Chondrocyte (in vitro differentiated cells): ENCODE measurements around the gene ALDH3A1. TPM values are rescaled to one million over a fixed set of nuclear protein-coding genes. Genes with fewer than 3 reads are reported as not detected.

Experiments used
- DNase-seq: peaks from one replicate; pipeline ENCODE4 v3.0.0; 2021; ENCODE audit warnings: mixed read lengths, low spot score
- H3K27ac Mint-ChIP-seq: one replicate; pipeline ENCODE4 v1.8.0; 2021; ENCODE audit warnings: mild to moderate bottlenecking, moderate library complexity, mixed read lengths; ENCODE audit not compliant: unreplicated experiment
- H3K27me3 Mint-ChIP-seq: 2 replicates; pipeline ENCODE4 v1.8.0; 2021; ENCODE audit warnings: low read depth, mixed read lengths
- H3K36me3 Mint-ChIP-seq: 2 replicates; pipeline ENCODE4 v1.8.0; 2021; ENCODE audit warnings: low read depth, mixed read lengths
- H3K4me1 Mint-ChIP-seq: 2 replicates; pipeline ENCODE4 v1.8.0; 2021; ENCODE audit warnings: low read depth, mild to moderate bottlenecking, mixed read lengths
- H3K4me3 Mint-ChIP-seq: one replicate; pipeline ENCODE4 v1.8.0; 2021; ENCODE audit warnings: mild to moderate bottlenecking, moderate library complexity, mixed read lengths; ENCODE audit not compliant: unreplicated experiment
- H3K9me3 Mint-ChIP-seq: 2 replicates; pipeline ENCODE4 v1.8.0; 2021; ENCODE audit warnings: low read depth, mixed read lengths
- total RNA-seq: library from RNA; stranded (reverse); gene quantifications from 3 replicates; pipeline ENCODE4 v1.2.1, GENCODE V29; 2021
- TF ChIP-seq, protein P1 (sequence below): fragments of 200-600 bp; sonication (generic); IDR thresholded peaks from 2 replicates; pipeline ENCODE4 v1.5.0; 2021; ENCODE audit warnings: antibody characterized with exemption, mild to moderate bottlenecking, moderate library complexity

ALDH3A1 gene
- total RNA-seq, 1 donor from 2014 or later = not detected

DNA sequence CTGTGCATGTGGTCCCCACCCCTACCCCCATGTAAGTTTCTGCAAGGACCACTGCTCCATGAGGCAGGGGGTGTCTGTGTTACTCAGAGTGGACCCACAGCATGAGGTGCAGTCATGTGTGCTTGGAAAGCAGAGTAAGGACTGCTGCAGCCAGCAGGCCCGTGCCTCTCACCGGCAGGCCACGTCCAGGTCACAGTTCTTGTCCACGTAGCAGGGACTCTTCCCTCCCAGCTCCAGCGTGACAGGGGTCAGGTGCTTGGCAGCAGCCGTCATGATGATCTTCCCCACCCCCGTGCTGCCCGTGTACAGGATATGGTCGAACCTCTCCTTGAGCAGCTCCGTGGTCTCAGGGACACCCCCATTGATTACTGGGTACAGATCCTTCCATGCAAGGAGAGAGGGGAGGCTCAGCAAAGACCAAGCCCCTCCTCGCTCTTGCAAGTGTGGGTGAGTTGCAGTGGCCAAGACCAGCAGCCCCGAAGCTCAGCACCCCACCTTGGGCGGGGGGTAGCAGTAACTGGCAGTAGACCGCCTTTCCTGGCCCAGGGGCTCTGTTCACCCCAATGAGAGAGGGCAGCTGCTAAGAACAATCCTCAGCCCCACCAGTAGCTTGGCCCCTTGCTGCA lies 6.2 kb downstream of the ALDH3A1 start:
- no peak overlapping the region for H3K27ac Mint-ChIP-seq
- no peak overlapping the region for H3K4me3 Mint-ChIP-seq
- H3K9me3 Mint-ChIP-seq = no peaks in the 10 kb centered on the region
- H3K4me1 Mint-ChIP-seq = peaks cover 4% of the 10 kb centered on the region
- TF ChIP-seq, protein P1, sequence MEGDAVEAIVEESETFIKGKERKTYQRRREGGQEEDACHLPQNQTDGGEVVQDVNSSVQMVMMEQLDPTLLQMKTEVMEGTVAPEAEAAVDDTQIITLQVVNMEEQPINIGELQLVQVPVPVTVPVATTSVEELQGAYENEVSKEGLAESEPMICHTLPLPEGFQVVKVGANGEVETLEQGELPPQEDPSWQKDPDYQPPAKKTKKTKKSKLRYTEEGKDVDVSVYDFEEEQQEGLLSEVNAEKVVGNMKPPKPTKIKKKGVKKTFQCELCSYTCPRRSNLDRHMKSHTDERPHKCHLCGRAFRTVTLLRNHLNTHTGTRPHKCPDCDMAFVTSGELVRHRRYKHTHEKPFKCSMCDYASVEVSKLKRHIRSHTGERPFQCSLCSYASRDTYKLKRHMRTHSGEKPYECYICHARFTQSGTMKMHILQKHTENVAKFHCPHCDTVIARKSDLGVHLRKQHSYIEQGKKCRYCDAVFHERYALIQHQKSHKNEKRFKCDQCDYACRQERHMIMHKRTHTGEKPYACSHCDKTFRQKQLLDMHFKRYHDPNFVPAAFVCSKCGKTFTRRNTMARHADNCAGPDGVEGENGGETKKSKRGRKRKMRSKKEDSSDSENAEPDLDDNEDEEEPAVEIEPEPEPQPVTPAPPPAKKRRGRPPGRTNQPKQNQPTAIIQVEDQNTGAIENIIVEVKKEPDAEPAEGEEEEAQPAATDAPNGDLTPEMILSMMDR = no peak
- H3K36me3 Mint-ChIP-seq = no peaks in the 10 kb centered on the region
- no peaks in the 10 kb centered on the region for H3K27me3 Mint-ChIP-seq
- DNase-seq = no peak

DNA sequence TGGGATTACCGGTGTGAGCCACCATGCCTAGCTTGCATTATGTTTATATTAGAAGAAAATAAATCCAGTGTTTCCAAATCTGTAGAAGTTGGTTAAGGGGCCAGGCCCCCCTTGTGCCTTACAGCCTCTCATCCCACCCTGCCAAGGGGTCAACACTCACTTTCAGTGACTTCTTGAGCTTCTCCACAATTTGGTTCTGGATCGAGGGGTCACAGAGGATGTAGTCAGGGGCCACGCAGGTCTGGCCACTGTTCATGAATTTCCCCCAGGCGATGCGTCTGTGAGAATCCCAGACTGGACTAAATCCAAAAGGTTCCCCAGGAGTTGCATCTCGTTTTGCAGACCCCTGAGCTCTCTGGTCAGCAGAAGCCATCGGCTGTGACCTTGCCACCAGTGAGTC lies 7.2 kb downstream of the ALDH3A1 start:
- H3K4me3 Mint-ChIP-seq = no peak overlapping the region
- H3K36me3 Mint-ChIP-seq = no peaks in the 10 kb centered on the region
- TF ChIP-seq, protein P1 = no peak
- peaks cover 4% of the 10 kb centered on the region for H3K27me3 Mint-ChIP-seq
- H3K27ac Mint-ChIP-seq = no peak overlapping the region
- H3K4me1 Mint-ChIP-seq = peaks cover 4% of the 10 kb centered on the region
- DNase-seq = no peak
- H3K9me3 Mint-ChIP-seq = no peaks in the 10 kb centered on the region

DNA sequence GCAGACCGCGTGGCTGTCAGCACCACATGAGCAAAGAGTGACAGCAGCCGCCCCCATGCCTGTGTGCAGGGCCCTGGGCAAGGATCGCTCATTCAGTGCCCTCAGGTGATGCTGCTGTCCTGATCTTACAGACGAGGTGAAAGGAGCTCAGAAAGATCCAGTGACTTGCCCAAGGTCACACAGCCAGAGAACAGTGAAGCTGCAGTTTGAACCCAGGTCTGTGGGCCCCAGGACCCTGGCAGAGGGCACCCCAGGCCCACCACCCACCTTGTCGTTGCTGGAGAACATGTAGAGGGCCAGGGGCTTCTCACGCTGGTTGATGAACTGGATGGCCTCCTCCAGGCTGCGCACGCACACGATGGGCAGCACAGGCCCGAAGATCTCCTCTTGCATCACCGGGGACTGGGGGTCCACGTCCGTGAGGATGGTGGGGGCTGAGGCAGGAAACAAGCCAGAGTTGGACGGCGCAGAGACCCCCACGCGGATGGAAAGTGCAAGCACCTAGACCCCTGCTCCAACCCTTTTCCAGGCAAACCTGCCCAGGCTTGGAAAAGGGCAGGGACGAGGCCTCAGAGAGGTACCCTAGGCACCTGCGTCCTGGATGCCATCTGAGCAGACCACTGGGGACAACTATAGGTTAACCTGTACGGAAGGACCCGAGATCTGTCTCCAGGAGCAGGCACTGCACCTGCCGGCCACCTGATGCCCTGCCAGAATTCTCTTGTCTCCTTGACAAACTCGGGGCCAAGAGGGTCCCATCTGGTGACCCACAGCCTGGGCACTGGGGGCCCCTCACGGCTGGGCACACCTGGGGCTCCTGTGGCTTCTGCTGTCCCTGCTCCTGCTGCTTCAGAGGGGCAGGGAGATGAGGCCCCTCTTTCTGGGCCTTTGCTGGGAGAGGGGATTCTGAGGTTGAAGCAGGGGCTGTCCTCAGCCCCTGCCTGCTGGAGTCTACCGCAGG lies 8.6 kb downstream of the ALDH3A1 start:
- DNase-seq = no peak
- peaks cover 4% of the 10 kb centered on the region for H3K27me3 Mint-ChIP-seq
- TF ChIP-seq, protein P1 = no peak
- H3K27ac Mint-ChIP-seq = no peak overlapping the region
- no peak overlapping the region for H3K4me3 Mint-ChIP-seq
- H3K36me3 Mint-ChIP-seq = no peaks in the 10 kb centered on the region
- no peaks in the 10 kb centered on the region for H3K4me1 Mint-ChIP-seq
- no peaks in the 10 kb centered on the region for H3K9me3 Mint-ChIP-seq

DNA sequence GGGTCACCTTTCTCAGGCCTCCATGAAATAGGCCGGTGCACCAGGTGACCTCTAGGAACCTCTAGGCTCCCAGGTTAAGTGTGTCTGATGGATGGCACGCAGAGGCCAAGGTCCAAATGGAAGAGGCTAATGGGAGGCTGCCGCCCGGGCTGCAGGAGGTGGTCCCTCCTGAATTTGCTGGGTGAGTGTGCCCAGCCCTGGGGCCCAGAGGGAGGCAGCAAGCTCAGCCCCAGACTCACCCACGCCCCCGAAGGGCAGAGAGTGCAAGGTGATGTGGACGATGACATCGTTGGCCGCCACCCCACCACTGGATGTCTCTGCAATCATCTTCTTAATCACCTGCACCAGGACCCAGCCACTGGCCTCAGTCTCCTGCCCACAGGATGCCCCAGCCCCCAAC lies 9.3 kb downstream of the ALDH3A1 start:
- Mint-ChIP-seq H3K36me3 (no peaks in the 10 kb centered on the region), H3K27me3 (peaks cover 4% of the 10 kb centered on the region), H3K27ac (no peak overlapping the region), H3K4me3 (no peak overlapping the region), H3K4me1 (no peaks in the 10 kb centered on the region), H3K9me3 (no peaks in the 10 kb centered on the region)
- TF ChIP-seq, protein P1 = no peak
- DNase-seq = no peak

GRCh38 chr17:19738073-19738449 lies 10.0 kb downstream of the ALDH3A1 start:
- DNase-seq = no peak
- TF ChIP-seq, protein P1 = no peak
- Mint-ChIP-seq H3K27me3 (peaks cover 4% of the 10 kb centered on the region), H3K4me3 (no peak overlapping the region), H3K36me3 (no peaks in the 10 kb centered on the region), H3K27ac (no peak overlapping the region), H3K4me1 (no peaks in the 10 kb centered on the region), H3K9me3 (no peaks in the 10 kb centered on the region)
